Right cardiac atrium (tissue), 5 donors: Measurements from ENCODE around the gene MMP25. TPM values are rescaled to one million over a fixed set of nuclear protein-coding genes. Genes with fewer than 3 reads are reported as not detected.
A peak's percentile ranks its signal among the peaks of the same experiment; 100 is the strongest.
"Not testable (repeated sequence)": the region's sequence is repeated elsewhere in the genome, so short reads cannot be mapped to it uniquely, and the experiment has no call there.

ENCODE experiments used
- ATAC-seq, 2 donors: fragments of 200-7000 bp; cut with Tn5 transposase; one replicate each; pipeline versions ENCODE4 v1.8.0 to v1.9.1; 2020; ENCODE audit warnings: moderate library complexity in 2 of 2, mild to moderate bottlenecking in 1 of 2
- DNase-seq, 3 donors: peaks; one replicate each; pipeline ENCODE4 v3.0.0-alpha.2; 2020
- H3K27ac ChIP-seq: one replicate; pipeline ENCODE4 v1.5.1; 2013; ENCODE audit warnings: mild to moderate bottlenecking, low read length, control low read depth, moderate library complexity
- H3K27me3 ChIP-seq: one replicate; pipeline ENCODE4 v1.6.1; 2013; ENCODE audit not compliant: control insufficient read depth, insufficient read depth
- H3K4me1 ChIP-seq: one replicate; pipeline ENCODE4 v1.6.1; 2013; ENCODE audit warnings: low read length; ENCODE audit not compliant: control insufficient read depth, insufficient read depth
- H3K4me3 ChIP-seq: one replicate; pipeline ENCODE4 v1.5.1; 2013; ENCODE audit warnings: low read length, control low read depth
- H3K9me3 ChIP-seq: one replicate; pipeline ENCODE4 v1.6.1; 2013; ENCODE audit warnings: low read length; ENCODE audit not compliant: control insufficient read depth
- WGBS: extraction: QIAGEN DNeasy Blood & Tissue Kit; methylation state at CpG from one replicate; pipeline ENCODE4 v1.1.7; 2013; 5-methylcytosine and 5-hydroxymethylcytosine counted together
- intact Hi-C, 4 donors: fragments of 100-400 bp; cut with DNase I; formaldehyde crosslinking; loops; one replicate each; pipeline versions ENCODE4 v1.11.0 to v1.14.0; 2022 to 2023
- polyA plus RNA-seq: library from polyadenylated mRNA; stranded (reverse); fragments of 200-250 nt; gene quantifications from one replicate; pipeline ENCODE4 v1.2.3, GENCODE V29; 2013
- total RNA-seq, 4 donors: library from RNA; stranded (reverse); fragmentation: NEBNext Ultra II Directional; extraction: Animal tissue kit (Norgen Biotek cat#: 25700); gene quantifications; one replicate each; pipeline ENCODE4 v1.2.1, GENCODE V29; 2021
- donor health status: healthy with polysubstance abuse.
- donor health status: DM: no; HTN: yes; CAD: no.
- donor health status: DM: no; HTN: no; CAD: no.
- donor health status: DM: no; HTN: yes; CAD: no; lungs with severe emphysema.
- donor health status: DM: yes; HTN: yes; CAD: no.

Gene MMP25
- total and polyA plus RNA-seq, 5 donors = 0.68 to 1.7 (median 0.79) TPM

DNA sequence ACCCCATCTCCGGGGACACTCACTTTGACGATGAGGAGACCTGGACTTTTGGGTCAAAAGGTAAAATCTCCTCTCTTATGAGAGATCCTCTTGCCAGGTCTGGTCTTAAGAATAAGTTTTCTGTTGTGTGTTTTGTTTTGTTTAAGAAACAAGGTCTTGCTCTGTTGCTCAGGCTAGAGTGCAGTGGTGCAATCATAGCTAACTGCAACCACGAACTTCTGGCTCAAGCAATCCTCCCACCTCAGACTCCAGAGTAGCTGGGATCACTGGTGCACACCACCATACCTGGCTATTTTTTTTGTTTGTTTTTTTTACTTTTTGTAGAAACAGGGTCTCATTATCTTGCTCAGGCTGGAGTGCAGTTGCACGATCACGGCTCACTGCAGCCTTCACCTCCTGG lies 4.1 kb downstream of the MMP25 start:
- Histone ChIP-seq H3K27me3 (no peaks in the 10 kb centered on the region), H3K27ac (no peak overlapping the region), H3K4me3 (no peak overlapping the region), H3K4me1 (no peaks in the 10 kb centered on the region), H3K9me3 (no peaks in the 10 kb centered on the region)
- intact Hi-C loops = no loop called here
- 75% methylated on average over 5 of the region's 5 CpGs for WGBS
- no peak for ATAC-seq
- no peak for DNase-seq

DNA sequence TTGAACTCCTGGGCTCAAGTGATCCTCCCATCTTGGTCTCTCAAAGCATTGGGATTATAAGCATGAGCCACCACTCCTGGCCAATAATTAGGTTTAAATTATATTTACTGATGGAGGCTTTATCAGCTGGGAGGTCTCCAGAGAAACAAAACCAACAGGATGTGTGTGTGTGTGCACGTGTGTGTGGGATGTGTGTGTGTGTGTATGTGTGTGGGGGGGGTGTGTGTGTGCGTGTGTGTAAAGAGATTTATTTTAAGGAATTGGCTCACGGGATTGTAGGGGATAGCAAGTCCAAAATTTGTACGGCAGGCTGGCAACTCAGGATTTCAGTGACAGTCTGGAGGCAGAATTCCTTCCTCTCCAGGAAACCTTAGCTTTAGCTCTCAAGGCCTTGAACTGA lies 4.6 kb downstream of the MMP25 start:
- DNase-seq (peak in 1 of 3 donors; percentile 1), ATAC-seq (no peak)
- no peaks in the 10 kb centered on the region for H3K27me3 ChIP-seq
- intact Hi-C loops = no loop called here
- H3K4me3 ChIP-seq = no peak overlapping the region
- 23% methylated on average over 4 of the region's 4 CpGs for WGBS
- H3K9me3 ChIP-seq = no peaks in the 10 kb centered on the region
- no peaks in the 10 kb centered on the region for H3K4me1 ChIP-seq
- no peak overlapping the region for H3K27ac ChIP-seq

DNA sequence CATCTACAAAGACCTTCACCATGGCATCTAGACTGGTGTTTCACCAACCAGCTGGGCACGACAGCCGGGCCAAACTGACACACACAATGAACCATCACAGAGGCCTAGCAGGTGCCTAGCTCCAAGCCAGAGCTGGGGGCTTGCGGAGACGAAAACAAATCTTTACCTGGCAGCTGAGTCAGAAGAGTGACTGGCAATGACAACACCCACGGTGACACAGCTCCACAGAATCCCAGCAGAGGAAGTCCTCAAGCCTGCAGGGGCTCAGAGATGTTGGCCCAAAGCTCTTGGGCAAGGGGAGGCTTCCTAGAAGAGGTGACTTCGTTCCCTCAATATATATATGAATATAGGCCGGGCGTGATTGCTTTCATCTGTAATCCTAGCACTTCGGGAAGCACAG lies 5.1 kb downstream of the MMP25 start:
- peak in 1 of 3 donors; percentile 38 for DNase-seq
- Histone ChIP-seq H3K4me3 (no peak overlapping the region), H3K4me1 (no peaks in the 10 kb centered on the region), H3K27ac (no peak overlapping the region), H3K9me3 (no peaks in the 10 kb centered on the region), H3K27me3 (no peaks in the 10 kb centered on the region)
- intact Hi-C loops = no loop called here
- ATAC-seq = no peak
- 79% methylated on average over 9 of the region's 9 CpGs for WGBS

DNA sequence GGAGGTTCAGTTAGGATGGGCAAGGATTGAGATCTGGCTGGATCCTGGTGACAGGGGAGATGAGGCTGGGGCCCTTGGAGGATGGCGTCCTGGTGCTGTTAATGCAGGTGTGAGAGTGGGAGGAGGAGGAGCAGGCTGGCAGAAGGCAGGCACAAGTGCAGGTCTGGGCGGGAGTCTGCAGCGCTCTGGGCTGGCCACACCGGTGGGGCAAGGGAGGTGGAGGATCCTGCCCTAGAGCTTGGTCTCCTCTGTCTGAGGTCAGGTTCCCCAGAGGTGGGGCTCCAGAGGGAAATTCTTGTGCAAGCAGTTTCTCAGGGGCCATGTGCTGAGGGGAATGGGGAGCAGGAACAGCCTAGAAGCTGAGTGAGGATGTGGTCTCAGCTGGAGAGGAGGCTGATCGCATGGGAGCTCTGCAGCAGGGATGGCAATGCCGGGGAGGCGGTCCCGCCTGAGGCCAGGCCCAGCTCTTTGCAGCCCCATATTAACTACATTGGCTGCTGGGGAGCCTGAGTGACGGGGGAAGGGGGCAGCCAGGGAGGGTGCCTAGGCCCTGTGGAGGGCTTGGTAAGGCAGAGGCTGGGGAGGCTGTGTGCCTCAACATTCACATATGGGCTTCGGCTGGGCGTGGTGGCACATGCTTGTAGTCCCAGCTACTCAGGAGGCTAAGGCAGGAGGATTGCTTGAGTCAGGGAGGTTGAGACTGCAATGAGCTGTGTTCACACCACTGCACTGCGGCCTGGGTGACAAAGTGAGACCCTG lies 6.4 kb downstream of the MMP25 start:
- DNase-seq = peak in 1 of 3 donors; percentile 16
- H3K4me3 ChIP-seq, ATAC-seq, H3K9me3 ChIP-seq, H3K27ac ChIP-seq, H3K27me3 ChIP-seq, H3K4me1 ChIP-seq, intact Hi-C loops: not testable (repeated sequence)
- 82% methylated on average over 11 of the region's 12 CpGs for WGBS

DNA sequence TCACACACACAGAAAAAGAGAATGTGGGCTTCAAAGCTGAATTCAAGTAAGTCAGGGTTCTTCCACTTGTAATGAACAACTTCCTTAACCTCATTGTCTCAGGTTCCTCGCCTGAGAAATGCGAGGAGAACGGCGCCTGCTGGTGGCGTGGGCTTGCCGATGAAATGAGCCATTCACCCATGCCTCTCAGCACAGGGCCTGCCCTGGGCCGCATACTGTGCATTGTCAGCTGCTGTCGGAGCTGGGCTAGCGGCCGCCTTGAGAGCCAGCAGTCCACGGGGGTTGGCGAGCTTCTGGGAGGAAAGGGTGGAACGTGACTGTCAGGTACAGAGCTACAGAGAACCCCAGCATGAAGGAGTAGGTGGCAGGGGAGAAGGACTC lies 7.0 kb downstream of the MMP25 start:
- intact Hi-C loops = not testable (repeated sequence)
- DNase-seq = peak in 1 of 3 donors; percentile 42
- 85% methylated on average over 13 of the region's 13 CpGs for WGBS

DNA sequence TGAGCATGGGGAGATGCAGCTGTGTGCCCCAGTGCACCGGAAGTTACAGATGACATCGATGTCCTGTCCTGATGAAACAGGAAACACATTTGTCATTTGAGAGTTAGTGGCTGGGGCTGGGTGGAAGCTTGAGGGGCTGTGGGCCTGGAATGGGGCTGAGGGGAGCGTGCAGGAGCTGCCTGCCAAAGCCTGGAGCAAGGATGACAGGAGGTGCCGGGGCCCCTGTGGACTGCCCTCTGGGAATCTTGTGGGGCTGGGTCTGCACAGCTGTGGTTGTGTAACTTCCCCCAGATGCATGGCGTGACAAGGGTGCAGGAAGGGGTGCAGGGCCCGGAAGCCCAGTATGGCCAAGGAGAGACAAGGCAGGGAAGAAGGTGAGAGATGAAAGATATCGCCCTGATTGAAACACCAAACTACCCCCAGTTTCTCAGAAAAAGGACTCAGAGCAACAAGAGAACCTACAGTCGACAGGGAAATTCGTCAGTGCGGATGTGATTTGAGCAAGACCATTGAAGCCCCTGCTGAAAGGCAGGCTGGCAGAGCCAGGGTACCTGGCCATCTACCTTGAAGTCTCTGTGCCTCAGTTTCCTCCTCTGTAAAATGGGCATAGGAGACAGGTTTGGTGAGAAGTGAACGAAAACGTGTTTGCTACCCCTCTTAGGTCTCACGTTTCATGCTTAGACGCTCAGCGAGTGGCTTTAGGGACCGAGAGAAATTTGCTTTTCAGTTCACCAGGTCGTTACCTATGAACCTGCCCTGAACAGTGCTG lies 8.8 kb downstream of the MMP25 start:
- no peaks in the 10 kb centered on the region for H3K9me3 ChIP-seq
- no peaks in the 10 kb centered on the region for H3K27me3 ChIP-seq
- no peak overlapping the region for H3K4me3 ChIP-seq
- WGBS = 75% methylated on average over 17 of the region's 17 CpGs
- intact Hi-C loops = loop anchor here in 1 of 4 donors (5.0 kb wide), 1 partner anchor 52 kb away; no protein-coding TSS in a partner anchor
- no peak overlapping the region for H3K27ac ChIP-seq
- ATAC-seq = no peak
- peaks cover 5% of the 10 kb centered on the region for H3K4me1 ChIP-seq
- DNase-seq = peak in 1 of 3 donors; percentile 43

More for the DNA sequence above, 7.0 kb downstream of the MMP25 start:
- H3K4me1 ChIP-seq, H3K27ac ChIP-seq, H3K27me3 ChIP-seq, H3K4me3 ChIP-seq, ATAC-seq, H3K9me3 ChIP-seq: not testable (repeated sequence)

DNA sequence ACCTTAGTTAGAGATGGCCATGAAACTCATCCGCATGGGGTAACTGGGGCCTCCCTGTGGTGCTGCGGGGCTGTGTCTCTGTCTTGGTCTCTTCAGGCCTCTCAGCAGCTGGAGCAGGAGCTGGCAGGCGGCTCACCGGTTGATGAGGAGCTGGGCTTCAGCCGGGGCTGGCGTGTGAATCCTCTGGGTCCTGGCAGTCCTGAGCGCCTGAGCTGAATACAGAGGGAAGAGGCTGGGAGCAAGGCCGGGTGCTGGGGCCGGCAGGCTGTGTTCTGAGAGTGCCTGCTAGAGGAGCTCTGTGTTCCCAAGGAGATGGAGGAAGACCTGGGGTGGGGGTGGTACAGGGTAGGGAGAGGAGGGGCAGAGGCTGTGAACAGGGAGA lies 9.4 kb downstream of the MMP25 start:
- ATAC-seq, H3K27ac ChIP-seq, H3K4me1 ChIP-seq, H3K27me3 ChIP-seq, H3K4me3 ChIP-seq, H3K9me3 ChIP-seq: not testable (repeated sequence)
- peak in 1 of 3 donors; percentile 30 for DNase-seq
- WGBS = 52% methylated on average over 9 of the region's 9 CpGs
- intact Hi-C loops = loop anchor here in 1 of 4 donors (5.0 kb wide), 1 partner anchor 52 kb away; no protein-coding TSS in a partner anchor

DNA sequence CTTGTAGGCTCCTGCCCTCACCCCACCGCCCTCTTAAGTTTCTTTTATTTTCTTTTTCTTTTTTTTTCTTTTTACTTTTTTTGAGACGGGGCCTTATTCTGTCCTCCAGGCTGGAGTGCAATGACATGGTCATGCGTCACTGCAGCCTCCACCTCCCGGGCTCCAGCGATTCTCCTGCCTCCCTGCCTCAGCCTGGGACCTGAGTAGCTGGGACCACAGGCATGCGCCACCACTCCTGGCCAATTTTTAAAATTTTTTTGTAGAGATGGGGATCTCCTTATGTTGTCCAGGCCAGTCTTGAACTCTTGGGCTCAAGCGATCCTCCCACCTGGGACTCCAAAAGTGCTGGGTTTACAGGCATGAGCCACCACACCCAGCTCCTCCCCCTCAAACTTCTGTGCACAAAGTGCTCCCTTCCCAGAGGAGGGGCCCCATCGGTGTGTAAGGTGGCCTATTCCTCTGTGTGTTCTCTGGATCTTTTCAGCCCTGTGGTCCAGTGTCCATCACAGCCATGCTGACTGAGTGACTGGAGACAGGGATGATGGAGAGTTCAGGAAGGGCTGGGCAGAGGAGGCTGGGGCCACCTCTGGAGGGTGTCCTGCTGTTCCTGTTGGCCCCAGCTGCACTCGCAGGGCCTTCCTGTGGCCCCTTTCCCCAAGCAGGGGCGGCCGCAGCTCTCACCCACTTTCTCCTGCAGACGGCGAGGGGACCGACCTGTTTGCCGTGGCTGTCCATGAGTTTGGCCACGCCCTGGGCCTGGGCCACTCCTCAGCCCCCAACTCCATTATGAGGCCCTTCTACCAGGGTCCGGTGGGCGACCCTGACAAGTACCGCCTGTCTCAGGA lies 10.2 kb downstream of the MMP25 start:
- Histone ChIP-seq H3K4me3 (no peak overlapping the region), H3K27me3 (no peaks in the 10 kb centered on the region), H3K27ac (no peak overlapping the region), H3K9me3 (no peaks in the 10 kb centered on the region), H3K4me1 (peaks cover 5% of the 10 kb centered on the region)
- ATAC-seq (no peak), DNase-seq (peak in 1 of 3 donors; percentile 19)
- intact Hi-C loops = loop anchor here in 1 of 4 donors (5.0 kb wide), 1 partner anchor 51 kb away; no protein-coding TSS in a partner anchor
- WGBS = 86% methylated on average over 19 of the region's 19 CpGs

DNA sequence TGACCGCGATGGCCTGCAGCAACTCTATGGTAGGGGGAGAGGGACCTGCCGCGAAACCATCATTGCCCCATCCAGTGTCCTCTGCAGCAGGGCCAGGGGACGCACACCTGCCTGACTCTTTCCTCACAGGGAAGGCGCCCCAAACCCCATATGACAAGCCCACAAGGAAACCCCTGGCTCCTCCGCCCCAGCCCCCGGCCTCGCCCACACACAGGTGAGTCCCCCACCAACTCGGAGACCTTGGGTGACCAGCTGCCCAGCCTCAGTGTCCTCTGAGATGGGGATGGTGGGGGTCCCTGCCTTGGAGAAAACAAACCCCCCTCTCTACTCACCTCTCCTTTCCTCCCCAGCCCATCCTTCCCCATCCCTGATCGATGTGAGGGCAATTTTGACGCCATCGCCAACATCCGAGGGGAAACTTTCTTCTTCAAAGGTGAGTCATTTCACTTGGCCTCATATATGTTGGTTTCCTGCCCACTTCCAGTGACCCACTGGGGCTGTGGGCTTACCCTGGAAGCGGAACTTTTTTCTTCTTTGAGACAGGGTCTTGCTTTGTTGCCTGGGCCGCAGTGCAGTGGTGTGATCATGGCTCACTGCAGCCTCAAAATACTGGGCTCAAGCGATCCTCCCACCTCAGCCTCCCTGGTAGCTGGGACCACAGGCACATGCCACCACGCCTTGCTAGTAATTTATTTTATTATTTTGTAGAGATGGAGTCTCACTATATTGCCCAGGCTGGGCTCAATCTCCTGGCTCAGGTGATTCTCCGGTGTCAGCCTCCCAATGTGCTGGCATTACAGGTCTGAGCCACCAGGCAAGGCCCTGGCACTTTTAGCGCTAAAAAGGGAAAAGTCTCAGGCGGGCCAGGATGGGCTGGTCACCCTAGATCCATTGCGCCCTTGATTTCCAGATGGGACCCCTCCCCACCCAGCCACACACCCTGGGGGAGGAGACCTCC lies 11.1 kb downstream of the MMP25 start:
- H3K4me3 ChIP-seq = no peak overlapping the region
- DNase-seq = peak in 1 of 3 donors; percentile 49
- 92% methylated on average over 22 of the region's 22 CpGs for WGBS
- intact Hi-C loops = loop anchor here in 1 of 4 donors (5.0 kb wide), 1 partner anchor 50 kb away; no protein-coding TSS in a partner anchor
- no peak overlapping the region for H3K27ac ChIP-seq
- H3K4me1 ChIP-seq = peaks cover 5% of the 10 kb centered on the region
- ATAC-seq = no peak
- H3K27me3 ChIP-seq = no peaks in the 10 kb centered on the region
- H3K9me3 ChIP-seq = no peaks in the 10 kb centered on the region
